Activated naive CD8-positive, alpha-beta T cell treated with anti-CD3 and anti-CD28 coated beads, Interleukin-2, amount 50 U/mL, for 24 hours (primary cell): ENCODE data around the gene NF1.
"Not testable (repeated sequence)": the region's sequence is repeated elsewhere in the genome, so short reads cannot be mapped to it uniquely, and the experiment has no call there.

Source experiments
- ATAC-seq: fragments of 150-1000 bp; cut with Tn5 transposase; one replicate; pipeline ENCODE4 v1.10.0; 2021
- DNase-seq: peaks from one replicate; pipeline ENCODE4 v3.0.0; 2021
- H3K27ac Mint-ChIP-seq: one replicate; pipeline ENCODE4 v1.8.0; 2021; ENCODE audit warnings: mild to moderate bottlenecking, mixed read lengths
- H3K27me3 Mint-ChIP-seq: one replicate; pipeline ENCODE4 v1.8.0; 2021; ENCODE audit warnings: mixed read lengths
- H3K36me3 Mint-ChIP-seq: one replicate; pipeline ENCODE4 v1.8.0; 2021; ENCODE audit warnings: low read depth, mixed read lengths
- H3K4me1 Mint-ChIP-seq: one replicate; pipeline ENCODE4 v1.8.0; 2021; ENCODE audit warnings: mixed read lengths
- H3K4me3 Mint-ChIP-seq: one replicate; pipeline ENCODE4 v1.8.0; 2021; ENCODE audit warnings: mild to moderate bottlenecking, moderate library complexity, mixed read lengths
- H3K9me3 Mint-ChIP-seq: one replicate; pipeline ENCODE4 v1.8.0; 2021; ENCODE audit warnings: mixed read lengths

NF1 gene

DNA sequence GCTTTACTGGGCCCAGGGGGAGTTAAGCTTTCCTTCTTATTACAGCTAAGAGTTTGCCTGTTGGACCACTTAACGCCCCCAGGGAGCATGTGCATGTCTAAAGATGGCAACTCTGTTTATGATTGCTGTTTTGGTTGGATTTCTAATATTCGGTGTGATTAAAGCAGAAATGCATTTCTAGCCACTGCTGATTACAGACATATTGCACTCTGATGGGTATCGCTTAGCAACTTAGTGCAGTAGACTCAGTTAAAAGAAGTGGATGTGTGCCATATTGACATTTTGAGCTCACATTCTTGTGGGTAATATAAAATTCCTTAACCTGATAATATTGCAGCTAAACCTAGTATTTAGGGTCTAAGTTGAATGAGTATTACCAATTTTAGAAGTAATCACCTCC is 4.2 kb downstream of the NF1 start:
- DNase-seq (no peak), ATAC-seq (no peak)
- Mint-ChIP-seq H3K4me1 (peaks cover 13% of the 10 kb centered on the region), H3K36me3 (no peaks in the 10 kb centered on the region), H3K27ac (no peak overlapping the region), H3K4me3 (no peak overlapping the region), H3K9me3 (no peaks in the 10 kb centered on the region), H3K27me3 (no peaks in the 10 kb centered on the region)

DNA sequence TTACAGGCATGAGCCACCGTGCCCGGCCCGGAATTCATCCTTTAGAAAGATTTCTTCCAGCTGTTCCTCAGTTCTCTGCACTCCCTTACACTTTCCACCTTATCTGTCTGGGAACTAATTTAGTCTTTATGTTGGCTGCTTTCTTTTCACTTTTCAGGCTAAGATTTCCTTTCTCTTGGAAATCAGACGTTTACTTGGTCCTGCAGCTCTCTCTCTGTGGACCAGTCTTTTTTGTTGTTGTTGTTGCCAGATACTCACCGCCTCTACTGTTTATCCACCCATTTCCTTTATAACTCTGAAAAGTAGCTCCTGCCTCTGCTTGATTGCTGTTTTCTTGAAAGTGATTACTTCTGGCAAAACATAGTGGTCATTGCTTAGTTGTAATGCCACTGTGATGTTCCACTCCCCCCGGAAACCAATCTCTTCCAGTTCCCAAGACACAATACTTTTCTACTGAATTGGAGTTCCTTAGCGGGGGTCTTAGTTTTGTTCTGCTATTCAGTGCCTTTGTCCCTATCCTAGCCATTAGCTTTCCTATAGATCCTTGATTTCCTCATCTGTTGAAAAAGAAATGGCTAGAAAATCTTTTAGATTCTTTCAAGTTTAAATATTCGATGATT is 6.2 kb downstream of the NF1 start:
- H3K27me3 Mint-ChIP-seq, result no peaks in the 10 kb centered on the region
- no peaks in the 10 kb centered on the region for H3K36me3 Mint-ChIP-seq
- H3K4me1 Mint-ChIP-seq, result peaks cover 8% of the 10 kb centered on the region
- ATAC-seq, result no peak
- H3K9me3 Mint-ChIP-seq, result no peaks in the 10 kb centered on the region
- H3K4me3 Mint-ChIP-seq, result no peak overlapping the region
- DNase-seq, result no peak
- H3K27ac Mint-ChIP-seq, result no peak overlapping the region

DNA sequence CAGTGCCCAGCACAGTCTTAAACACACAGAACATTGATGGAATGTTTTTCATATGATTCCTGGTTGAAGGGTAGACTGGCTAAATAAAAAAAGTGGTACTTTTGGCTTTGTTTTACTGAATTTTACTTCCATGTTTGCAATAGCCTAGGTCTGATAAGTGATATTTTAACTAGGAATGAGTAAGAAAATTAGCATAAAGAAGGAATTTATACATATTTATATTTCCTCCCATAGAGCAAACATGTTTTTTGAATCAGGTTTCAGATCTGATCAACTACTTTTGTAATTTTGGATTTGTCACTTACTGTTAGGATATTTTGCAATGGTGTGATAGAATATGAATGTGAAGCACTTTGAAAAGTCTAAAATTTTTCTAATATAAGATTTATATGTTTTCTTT is 7.2 kb downstream of the NF1 start:
- ATAC-seq (no peak), DNase-seq (no peak)
- H3K9me3 Mint-ChIP-seq, result no peaks in the 10 kb centered on the region
- no peaks in the 10 kb centered on the region for H3K36me3 Mint-ChIP-seq
- no peaks in the 10 kb centered on the region for H3K4me1 Mint-ChIP-seq
- no peak overlapping the region for H3K27ac Mint-ChIP-seq
- H3K27me3 Mint-ChIP-seq, result no peaks in the 10 kb centered on the region
- no peak overlapping the region for H3K4me3 Mint-ChIP-seq

DNA sequence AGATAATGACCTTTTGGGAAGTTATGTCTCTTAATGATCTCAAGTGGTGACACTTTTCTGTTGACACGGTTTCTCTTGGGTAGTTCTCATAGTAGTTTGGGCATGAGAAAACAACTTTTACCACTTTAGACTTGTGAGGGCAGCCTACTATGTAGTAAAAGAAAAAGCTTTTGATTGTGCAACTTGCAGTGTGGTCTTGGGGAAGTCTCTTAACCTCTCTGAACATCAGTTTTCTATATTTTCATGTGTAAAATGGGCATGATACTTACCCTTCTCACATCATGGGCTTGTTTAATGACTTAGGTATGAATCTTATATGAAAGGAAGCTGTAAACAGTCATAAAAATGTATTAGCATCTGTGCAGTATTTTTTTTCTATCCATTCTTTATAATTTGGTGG is 11.2 kb downstream of the NF1 start:
- ATAC-seq (no peak), DNase-seq (no peak)
- H3K36me3 Mint-ChIP-seq, result peaks cover 2% of the 10 kb centered on the region
- no peak overlapping the region for H3K4me3 Mint-ChIP-seq
- H3K27me3 Mint-ChIP-seq, result no peaks in the 10 kb centered on the region
- peaks cover 3% of the 10 kb centered on the region for H3K4me1 Mint-ChIP-seq
- H3K9me3 Mint-ChIP-seq, result no peaks in the 10 kb centered on the region
- H3K27ac Mint-ChIP-seq, result no peak overlapping the region

DNA sequence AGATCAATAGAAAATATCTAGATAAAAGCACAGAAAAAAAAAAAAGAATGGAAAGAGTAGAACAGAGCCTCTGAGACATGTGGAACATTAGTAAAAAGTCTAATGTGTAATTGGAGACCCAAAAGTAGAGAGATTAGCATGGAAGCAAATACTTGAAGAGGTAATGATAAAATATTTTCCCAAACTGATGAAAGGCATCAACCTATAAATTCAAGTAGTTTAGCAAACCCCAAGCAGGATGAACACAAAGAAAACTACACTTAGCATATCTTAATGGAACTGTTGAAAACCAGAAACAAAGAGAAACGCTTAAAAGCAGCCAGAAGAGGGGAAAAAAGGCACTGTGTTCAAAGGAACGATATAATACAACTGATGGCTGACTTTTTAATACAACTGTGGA is 16.4 kb downstream of the NF1 start:
- ATAC-seq (no peak), DNase-seq (no peak)
- no peak overlapping the region for H3K4me3 Mint-ChIP-seq
- no peaks in the 10 kb centered on the region for H3K27me3 Mint-ChIP-seq
- H3K4me1 Mint-ChIP-seq, result peaks cover 21% of the 10 kb centered on the region
- no peaks in the 10 kb centered on the region for H3K9me3 Mint-ChIP-seq
- peaks cover 2% of the 10 kb centered on the region for H3K36me3 Mint-ChIP-seq
- H3K27ac Mint-ChIP-seq, result no peak overlapping the region

DNA sequence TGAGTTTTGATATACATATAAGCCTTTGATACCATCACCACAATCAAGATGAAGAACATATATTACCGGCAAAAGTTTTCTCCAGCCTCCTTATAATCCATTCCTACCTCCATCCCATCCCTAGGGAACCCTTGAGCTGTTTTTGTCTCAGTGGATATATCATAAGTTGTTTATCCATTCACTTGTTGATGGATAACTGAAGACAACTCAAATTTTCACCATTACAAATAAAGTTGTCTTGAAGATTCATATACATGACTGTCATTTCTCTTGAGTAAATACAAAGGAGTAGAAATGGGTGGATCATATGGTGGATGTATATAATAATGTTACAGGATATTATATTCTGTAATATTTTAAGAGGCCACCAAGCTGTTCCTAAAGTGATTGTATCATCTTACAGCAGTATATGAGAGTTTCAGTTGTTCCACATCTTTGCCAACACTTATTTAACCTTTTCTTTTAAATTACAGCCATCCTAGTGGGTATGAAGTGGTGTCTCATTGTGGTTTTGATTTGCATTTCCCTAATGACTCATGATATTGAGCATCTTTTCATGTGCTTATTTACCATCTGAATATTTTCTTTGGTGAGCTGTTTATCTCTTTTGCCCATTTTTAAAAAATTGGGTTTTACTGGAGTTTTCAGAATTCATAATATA is 17.4 kb downstream of the NF1 start:
- Mint-ChIP-seq H3K9me3 (no peaks in the 10 kb centered on the region), H3K27me3 (no peaks in the 10 kb centered on the region), H3K27ac (no peak overlapping the region), H3K4me1 (peaks cover 21% of the 10 kb centered on the region), H3K36me3 (peaks cover under 1% of the 10 kb centered on the region), H3K4me3 (no peak overlapping the region)
- ATAC-seq, result peak; percentile 89
- no peak for DNase-seq

DNA sequence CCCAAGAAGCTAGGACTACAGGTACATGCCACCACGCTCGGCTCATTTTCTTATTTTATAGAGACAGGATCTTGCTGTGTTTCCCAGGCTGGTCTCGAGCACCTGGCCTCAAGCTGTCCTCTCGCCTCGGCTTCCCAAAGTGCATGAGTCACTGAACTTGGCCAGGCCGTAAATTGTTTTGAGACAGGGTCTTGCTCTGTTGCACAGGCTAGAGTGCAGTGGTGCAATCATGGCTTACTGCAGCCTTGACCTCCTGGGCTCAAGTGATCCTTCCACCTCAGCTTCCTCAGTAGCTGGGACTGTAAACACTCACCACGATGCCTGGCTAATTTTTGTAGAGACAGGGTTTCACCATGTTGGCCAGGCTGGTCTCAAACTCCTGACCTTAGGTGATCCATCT is 18.6 kb downstream of the NF1 start:
- DNase-seq, H3K27ac Mint-ChIP-seq, H3K36me3 Mint-ChIP-seq, H3K27me3 Mint-ChIP-seq, ATAC-seq, H3K9me3 Mint-ChIP-seq, H3K4me3 Mint-ChIP-seq: not testable (repeated sequence)
- H3K4me1 Mint-ChIP-seq, result peaks cover 21% of the 10 kb centered on the region

DNA sequence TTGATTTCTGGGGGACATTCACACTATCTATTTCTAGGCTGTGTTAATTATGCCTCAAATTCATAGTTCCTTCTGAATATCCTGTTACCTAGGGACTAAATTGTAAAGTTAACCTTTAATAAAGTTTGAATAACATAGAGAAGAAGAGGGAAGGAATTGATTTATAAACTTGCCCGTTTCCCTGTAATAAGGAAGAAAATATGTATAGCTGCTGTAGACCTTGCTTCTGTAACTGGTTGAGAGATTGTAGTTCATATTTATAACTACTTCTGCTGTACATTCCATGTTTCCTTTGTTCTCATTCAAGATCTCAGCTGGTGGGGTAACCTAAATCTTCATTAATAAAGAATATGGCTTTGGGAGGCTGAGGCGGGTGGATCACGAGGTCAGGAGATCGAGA is 19.2 kb downstream of the NF1 start:
- H3K4me1 Mint-ChIP-seq, result peaks cover 21% of the 10 kb centered on the region
- no peak overlapping the region for H3K4me3 Mint-ChIP-seq
- ATAC-seq (no peak), DNase-seq (no peak)
- no peaks in the 10 kb centered on the region for H3K27me3 Mint-ChIP-seq
- H3K9me3 Mint-ChIP-seq, result no peaks in the 10 kb centered on the region
- H3K36me3 Mint-ChIP-seq, result no peaks in the 10 kb centered on the region
- no peak overlapping the region for H3K27ac Mint-ChIP-seq

DNA sequence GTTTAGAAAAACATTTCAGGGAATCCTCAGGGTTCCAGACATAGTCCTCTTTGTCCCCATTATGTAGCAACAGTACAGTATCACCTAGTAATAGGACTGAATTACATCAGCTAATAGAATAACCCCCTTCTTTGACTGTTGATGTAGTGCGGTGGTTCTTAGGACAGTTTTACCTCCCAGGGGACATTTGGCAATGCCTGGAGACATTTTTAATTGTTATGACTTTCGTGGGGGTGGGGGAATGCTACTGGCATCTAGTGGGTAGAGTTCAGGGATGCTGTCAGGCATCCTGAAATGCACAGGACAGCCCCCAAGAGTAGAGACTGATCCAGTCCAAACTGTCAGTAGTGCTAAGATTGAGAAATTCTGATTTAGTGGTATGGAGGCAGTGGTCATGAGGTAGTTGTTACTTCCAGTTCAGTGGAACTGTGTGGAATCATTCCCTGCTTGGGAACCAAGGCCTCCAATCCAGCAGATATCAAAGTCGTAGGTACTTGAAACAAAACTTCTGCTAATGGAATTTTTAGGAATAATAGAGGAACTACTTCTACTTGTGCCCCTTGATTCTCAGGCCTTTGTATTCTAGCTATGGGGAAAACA is 20.3 kb downstream of the NF1 start:
- ATAC-seq (no peak), DNase-seq (no peak)
- Mint-ChIP-seq H3K27ac (no peak overlapping the region), H3K4me3 (no peak overlapping the region), H3K36me3 (no peaks in the 10 kb centered on the region), H3K27me3 (no peaks in the 10 kb centered on the region), H3K9me3 (no peaks in the 10 kb centered on the region), H3K4me1 (peaks cover 17% of the 10 kb centered on the region)

DNA sequence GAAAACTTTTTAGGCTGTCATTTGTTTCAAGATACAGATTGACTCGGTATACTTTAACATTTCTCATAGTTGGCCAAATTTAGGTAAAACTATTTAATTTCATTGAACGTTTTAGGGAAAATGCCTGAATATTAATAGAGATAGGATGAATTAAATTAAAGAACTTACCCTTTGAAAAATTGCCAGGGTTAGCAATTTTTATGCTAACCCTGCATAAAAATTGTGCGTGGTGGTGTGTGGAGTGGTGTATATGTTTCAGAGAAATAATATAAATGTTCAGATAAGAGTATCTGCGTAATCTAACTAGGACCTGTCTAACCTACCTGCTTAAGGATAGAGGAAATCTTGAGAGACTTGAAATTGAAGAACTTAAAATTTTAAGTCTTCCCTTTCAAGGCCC is 21.4 kb downstream of the NF1 start:
- Mint-ChIP-seq H3K4me1 (peaks cover 16% of the 10 kb centered on the region), H3K27ac (no peak overlapping the region), H3K9me3 (no peaks in the 10 kb centered on the region), H3K4me3 (no peak overlapping the region), H3K36me3 (no peaks in the 10 kb centered on the region), H3K27me3 (no peaks in the 10 kb centered on the region)
- DNase-seq (no peak), ATAC-seq (no peak)

DNA sequence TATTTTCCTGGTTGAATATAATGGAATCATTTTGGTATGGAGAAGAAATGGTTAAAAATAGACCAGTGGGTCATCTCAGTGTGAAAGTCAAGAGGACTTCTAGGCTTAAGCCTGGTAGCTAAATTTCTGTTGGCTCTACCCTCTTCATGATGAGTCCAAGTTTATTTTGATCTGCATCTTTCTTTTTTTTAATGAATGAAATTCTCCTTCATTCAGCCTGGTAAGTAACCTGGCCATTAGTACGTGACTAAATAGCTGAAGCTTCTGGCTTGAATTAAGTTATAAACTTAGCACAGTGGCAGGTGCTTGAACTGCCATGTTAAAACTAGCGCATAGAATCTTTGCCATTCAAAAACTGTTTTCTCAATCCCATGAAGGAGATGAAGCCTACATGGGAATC is 28.0 kb downstream of the NF1 start:
- no peak overlapping the region for H3K27ac Mint-ChIP-seq
- no peak for ATAC-seq
- no peak for DNase-seq
- no peaks in the 10 kb centered on the region for H3K9me3 Mint-ChIP-seq
- H3K4me1 Mint-ChIP-seq, result no peaks in the 10 kb centered on the region
- no peak overlapping the region for H3K4me3 Mint-ChIP-seq
- H3K36me3 Mint-ChIP-seq, result no peaks in the 10 kb centered on the region
- H3K27me3 Mint-ChIP-seq, result no peaks in the 10 kb centered on the region

DNA sequence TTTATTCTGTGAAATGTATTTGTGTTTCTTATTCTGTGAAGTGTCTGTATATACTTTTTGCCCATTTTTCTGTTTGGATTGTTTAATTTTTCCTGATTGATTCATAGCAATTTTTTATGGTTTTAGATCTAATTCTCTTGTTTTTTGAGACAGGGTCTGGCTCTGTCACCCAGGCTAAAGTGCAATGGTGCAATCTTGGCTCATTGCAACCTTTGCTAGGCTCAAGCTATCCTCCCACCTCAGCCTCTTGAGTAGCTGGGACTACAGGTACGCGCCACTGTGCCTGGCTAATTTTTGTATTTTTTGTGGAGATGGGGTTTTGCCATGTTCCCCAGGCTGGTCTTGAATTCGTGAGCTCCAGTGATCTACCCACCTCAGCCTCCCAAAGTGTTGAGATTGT is 31.5 kb downstream of the NF1 start:
- H3K9me3 Mint-ChIP-seq, result no peaks in the 10 kb centered on the region
- H3K4me3 Mint-ChIP-seq, result no peak overlapping the region
- no peak overlapping the region for H3K27ac Mint-ChIP-seq
- no peaks in the 10 kb centered on the region for H3K27me3 Mint-ChIP-seq
- peaks cover 2% of the 10 kb centered on the region for H3K36me3 Mint-ChIP-seq
- no peaks in the 10 kb centered on the region for H3K4me1 Mint-ChIP-seq
- DNase-seq, result no peak
- no peak for ATAC-seq

DNA sequence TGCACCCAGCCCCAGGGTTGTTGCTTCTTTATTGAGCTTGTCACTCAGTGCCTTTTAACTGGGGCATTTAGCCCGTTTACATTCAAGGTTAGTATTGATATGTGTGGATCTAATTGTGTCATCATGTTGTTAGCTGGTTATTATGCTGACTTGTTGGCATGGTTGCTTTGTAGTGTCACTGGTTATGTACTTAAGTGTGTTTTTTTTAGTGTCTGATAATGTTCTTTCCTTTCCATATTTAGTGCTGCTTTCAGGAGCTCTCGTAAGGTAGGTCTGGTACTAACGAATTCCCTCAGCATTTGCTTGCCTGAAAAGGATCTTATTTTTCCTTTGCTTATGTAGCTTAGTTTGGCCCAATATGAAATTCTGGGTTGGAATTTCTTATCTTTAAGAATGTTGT is 33.5 kb downstream of the NF1 start:
- ATAC-seq, result no peak
- Mint-ChIP-seq H3K9me3 (no peaks in the 10 kb centered on the region), H3K36me3 (peaks cover 2% of the 10 kb centered on the region), H3K27ac (no peak overlapping the region), H3K4me3 (no peak overlapping the region), H3K27me3 (no peaks in the 10 kb centered on the region), H3K4me1 (no peaks in the 10 kb centered on the region)
- no peak for DNase-seq

DNA sequence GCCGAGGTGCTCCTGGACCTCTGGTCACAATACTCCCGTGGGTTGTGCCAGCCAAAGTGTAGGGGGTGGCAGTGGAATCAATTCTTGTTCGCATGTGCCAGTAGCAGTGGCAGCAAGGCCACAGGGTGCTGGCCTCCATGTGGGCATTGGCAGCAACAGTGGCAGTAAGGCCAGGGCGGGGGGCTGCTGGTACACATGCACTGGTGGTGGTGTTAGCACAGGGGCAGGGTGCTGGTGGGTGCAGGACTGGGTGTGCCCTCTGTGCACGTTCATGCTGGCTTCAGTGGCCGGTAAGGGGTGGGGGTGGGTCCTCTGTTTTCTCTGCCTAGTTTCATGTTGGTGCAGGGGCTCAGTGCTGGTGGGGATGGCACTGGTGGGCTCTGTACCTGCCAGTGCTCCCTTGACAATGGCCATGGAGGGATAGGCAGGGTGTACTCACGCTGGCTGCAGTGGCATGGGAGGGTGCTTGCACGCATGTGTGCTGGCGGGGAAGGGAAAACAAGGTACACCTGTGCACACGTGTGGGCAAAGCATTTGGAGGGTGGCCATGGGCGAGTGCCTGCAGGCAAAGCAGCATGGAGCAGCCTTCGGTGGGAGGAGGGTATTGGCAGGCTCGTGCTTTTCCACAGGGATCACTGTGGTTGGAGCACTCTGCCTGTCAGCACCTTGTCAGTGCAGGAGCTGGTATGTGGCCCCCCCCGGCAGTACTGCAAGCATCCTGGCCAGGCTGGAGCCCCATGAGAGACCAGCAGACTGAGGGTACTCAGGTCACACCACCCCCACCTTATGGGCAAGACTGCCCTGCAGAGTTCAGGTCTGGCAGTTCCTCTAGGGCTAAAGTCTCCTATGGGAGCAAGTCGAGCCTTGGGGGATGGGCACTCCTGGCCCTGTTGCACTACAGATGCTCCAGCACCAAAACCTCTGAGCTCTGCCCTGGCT is 35.8 kb downstream of the NF1 start:
- no peak overlapping the region for H3K4me3 Mint-ChIP-seq
- DNase-seq (no peak), ATAC-seq (no peak)
- H3K9me3 Mint-ChIP-seq, result no peaks in the 10 kb centered on the region
- no peaks in the 10 kb centered on the region for H3K4me1 Mint-ChIP-seq
- no peak overlapping the region for H3K27ac Mint-ChIP-seq
- H3K36me3 Mint-ChIP-seq, result peaks cover 2% of the 10 kb centered on the region
- no peaks in the 10 kb centered on the region for H3K27me3 Mint-ChIP-seq

DNA sequence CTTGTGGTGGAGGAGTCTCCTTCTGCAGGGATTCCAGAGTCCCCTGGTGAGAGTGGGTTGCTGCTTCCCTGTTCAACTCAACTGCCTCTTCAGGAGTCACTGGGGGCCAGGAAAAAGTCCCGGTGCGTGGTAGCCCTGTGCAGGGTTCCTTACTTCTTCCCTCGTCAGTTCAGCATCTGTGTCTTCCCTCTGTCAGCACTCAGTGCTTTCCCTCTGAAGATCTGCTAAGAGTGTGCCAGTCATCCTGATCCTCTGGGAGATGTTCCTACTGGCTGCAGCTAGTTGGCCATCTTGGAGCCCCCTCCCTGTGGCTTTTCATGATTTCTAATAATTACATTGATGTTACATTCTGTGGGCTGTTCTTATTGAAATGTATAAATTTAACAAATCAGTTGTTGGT is 36.5 kb downstream of the NF1 start:
- Mint-ChIP-seq H3K27ac (no peak overlapping the region), H3K36me3 (peaks cover 3% of the 10 kb centered on the region), H3K9me3 (no peaks in the 10 kb centered on the region), H3K4me3 (no peak overlapping the region), H3K27me3 (no peaks in the 10 kb centered on the region), H3K4me1 (no peaks in the 10 kb centered on the region)
- ATAC-seq, result no peak
- no peak for DNase-seq
